GM12878 (cell line): ENCODE measurements around the gene COL6A3. TPM values are rescaled to one million over a fixed set of nuclear protein-coding genes. Genes with fewer than 3 reads are reported as not detected.

Experiments used
- ATAC-seq: fragments of 200-7000 bp; cut with Tn5 transposase; 3 replicates; pipeline ENCODE4 v1.9.1; 2020; ENCODE audit warnings: mild to moderate bottlenecking, moderate library complexity
- BruUV-seq: library from RNA; stranded (reverse); fragments of 400-500 nt; replicated peaks from 2 replicates; lab custom pipeline; 2021; lab: Mats Ljungman, UMichigan
- CTCF ChIA-PET: fragments of 300-600 bp; sonication (Branson Sonifier 250); formaldehyde crosslinking; extraction: SDS; loops from one replicate; lab custom pipeline; 2021; ENCODE audit warnings: inconsistent platforms; lab: Yijun Ruan, JAX
- POLR2A ChIA-PET: fragments of 350-600 bp; formaldehyde crosslinking; extraction: SDS; loops from one replicate; lab custom pipeline; 2021; ENCODE audit warnings: inconsistent platforms; lab: Charles Lee
- RAD21 ChIA-PET: fragments of 300-600 bp; sonication (Branson Sonifier 250); formaldehyde crosslinking; loops from one replicate; lab custom pipeline; 2023; ENCODE audit warnings: antibody characterized with exemption; ENCODE audit not compliant: unreplicated experiment; lab: Charles Lee
- SMC1A ChIA-PET: fragments of 300-600 bp; sonication (Branson Sonifier 250); formaldehyde crosslinking; loops from one replicate; lab custom pipeline; 2023; ENCODE audit not compliant: unreplicated experiment, uncharacterized antibody; lab: Charles Lee
- DNase-seq: peaks from one replicate; pipeline ENCODE4 v3.0.0-alpha.2; 2011; ENCODE audit warnings: low read depth, low spot score
- FAIRE-seq: peaks from 3 replicates; lab custom pipeline; 2011; peaks lifted over from hg19 to GRCh38; lab: Jason Lieb, UNC
- H2AFZ ChIP-seq: 2 replicates; pipeline ENCODE4 v1.6.0; 2011; ENCODE audit warnings: low read depth, low read length, control low read depth; ENCODE audit not compliant: control insufficient read depth
- H3K27ac ChIP-seq: 2 replicates; pipeline ENCODE4 v1.5.1; 2011; ENCODE audit warnings: control low read depth; ENCODE audit not compliant: control insufficient read depth, insufficient read depth
- H3K27me3 ChIP-seq, 2 experiments: replicated peaks in 1 of 2; 2 replicates each; pipeline versions ENCODE4 v1.6.0 to v1.6.1; 2011; ENCODE audit warnings: low read length in 1 of 2; ENCODE audit not compliant: control insufficient read depth in 2 of 2, insufficient read depth in 2 of 2
- H3K36me3 ChIP-seq, 2 experiments: 2 replicates each; pipeline ENCODE4 v1.5.1; 2011; ENCODE audit warnings: low read length in 1 of 2; ENCODE audit not compliant: control insufficient read depth in 2 of 2, insufficient read depth in 2 of 2
- H3K4me1 ChIP-seq: 2 replicates; pipeline ENCODE4 v1.6.1; 2011; ENCODE audit warnings: mild to moderate bottlenecking, low read length, moderate library complexity, mixed read lengths; ENCODE audit not compliant: control insufficient read depth, insufficient read depth
- H3K4me2 ChIP-seq: 2 replicates; pipeline ENCODE4 v1.6.0; 2011; ENCODE audit warnings: control low read depth; ENCODE audit not compliant: control insufficient read depth, insufficient read depth
- H3K4me3 ChIP-seq: fragments of 200-600 bp; sonication (generic); 2 replicates; pipeline ENCODE4 v1.5.1; 2016
- H3K79me2 ChIP-seq: 2 replicates; pipeline ENCODE4 v1.6.0; 2011; ENCODE audit warnings: low read length; ENCODE audit not compliant: control insufficient read depth, insufficient read depth
- H3K9ac ChIP-seq: 2 replicates; pipeline ENCODE4 v1.8.0; 2011; ENCODE audit warnings: low read length, control low read depth, mixed read lengths; ENCODE audit not compliant: control insufficient read depth, insufficient read depth
- H3K9me3 ChIP-seq: replicated peaks from 3 replicates; pipeline ENCODE4 v1.5.1; 2011; ENCODE audit warnings: mild to moderate bottlenecking, low read length; ENCODE audit not compliant: control insufficient read depth, insufficient read depth
- H4K20me1 ChIP-seq: 2 replicates; pipeline ENCODE4 v1.6.0; 2011; ENCODE audit not compliant: control insufficient read depth, insufficient read depth
- HCFC1 ChIP-seq: fragments of 150-350 bp; IDR thresholded peaks from 2 replicates; pipeline ENCODE4 v1.6.1; 2014; ENCODE audit warnings: low read length
- IKZF1 ChIP-seq: fragments of 450-650 bp; conservative IDR thresholded peaks from 2 replicates; pipeline ENCODE4 v1.6.1; 2017; ENCODE audit warnings: antibody characterized with exemption, mild to moderate bottlenecking
- MYC ChIP-seq: IDR thresholded peaks from 2 replicates; pipeline ENCODE4 v1.6.1; 2011; ENCODE audit warnings: mild to moderate bottlenecking, low read length, moderate library complexity, inconsistent platforms; ENCODE audit not compliant: insufficient read depth, insufficient replicate concordance, insufficient read length, severe bottlenecking
- SREBF2 ChIP-seq: IDR thresholded peaks from 2 replicates; pipeline ENCODE4 v1.6.1; 2012; ENCODE audit warnings: mild to moderate bottlenecking, low read length
- ZBTB40 ChIP-seq: fragments of 450-650 bp; IDR thresholded peaks from 2 replicates; pipeline ENCODE4 v1.6.1; 2016; ENCODE audit warnings: mild to moderate bottlenecking, moderate library complexity, borderline replicate concordance
- WGBS: methylation state at CpG from one replicate; pipeline ENCODE4 v1.1.6; 2016; ENCODE audit warnings: low lambda C conversion rate; ENCODE audit not compliant: insufficient replicate concordance, insufficient coverage; ENCODE audit errors: missing lambda C conversion rate; 5-methylcytosine and 5-hydroxymethylcytosine counted together
- in situ Hi-C: fragments of 300-500 bp; cut with MboI; formaldehyde crosslinking; loops from 9 replicates; pipeline ENCODE4 v1.14.3; 2018; ENCODE audit warnings: mixed read lengths
- intact Hi-C: fragments of 100-400 bp; cut with micrococcal nuclease; formaldehyde crosslinking; loops from one replicate; pipeline ENCODE4 v1.14.2; 2022; ENCODE audit not compliant: unreplicated experiment
- polyA plus RNA-seq, 11 experiments: library from polyadenylated mRNA; depleted of rRNA in 4 of 11; unstranded in 6 of 11; stranded (reverse) in 5 of 11; fragments of >200 nt; fragmentation: Nextera tagmentation in 4 of 11; fragmentation: Illumina TruSeq in 1 of 11; extraction: Ambion mirVana in 4 of 11; extraction: Trizol in 1 of 11; gene quantifications; 1 replicate in 1 of 11; 2 replicates in 10 of 11; pipeline versions ENCODE4 v1.2.1 to v1.2.3, GENCODE V29; 2011 to 2016; ENCODE audit warnings: inconsistent platforms in 2 of 11, missing spikeins in 2 of 11, low read depth in 1 of 11
- total RNA-seq, 4 experiments: library from RNA; depleted of rRNA in 3 of 4; stranded (reverse); fragments of >200 nt in 3 of 4; fragmentation: Illumina TruSeq in 1 of 4; extraction: Trizol in 1 of 4; gene quantifications; 2 replicates each; pipeline versions ENCODE4 v1.2.1 to v1.2.3, GENCODE V29; 2013 to 2021
- TF ChIP-seq, protein P1 (sequence below): fragments of 450-650 bp; IDR thresholded peaks from 2 replicates; pipeline ENCODE4 v1.6.1; 2014; ENCODE audit warnings: mild to moderate bottlenecking

Gene COL6A3
- total and polyA plus RNA-seq, 10 of the 15 experiments (the other 5 are each of a cell fraction or from before 2014, with no cell fraction given), result 0.01 to 0.51 (median 0.09) TPM; not detected in 4

GRCh38 chr2:237345891-237346640 is 67.9 kb downstream of the COL6A3 start:
- Histone ChIP-seq H3K27ac (no peak overlapping the region), H3K9ac (no peak overlapping the region), H3K4me3 (no peak overlapping the region), H3K9me3 (no peaks in the 10 kb centered on the region), H3K27me3 (peaks cover 0 to under 1% of the 10 kb centered on the region in 2 experiments; a peak in 3 of 4 replicates), H3K36me3 (no peaks in the 10 kb centered on the region), H3K4me1 (no peaks in the 10 kb centered on the region), H4K20me1 (no peaks in the 10 kb centered on the region), H2AFZ (no peak overlapping the region), H3K79me2 (no peaks in the 10 kb centered on the region), H3K4me2 (no peak overlapping the region)
- TF ChIP-seq SREBF2 (no peak), MYC (no peak), HCFC1 (no peak), ZBTB40 (no peak), IKZF1 (no peak)
- TF ChIP-seq, protein P1, sequence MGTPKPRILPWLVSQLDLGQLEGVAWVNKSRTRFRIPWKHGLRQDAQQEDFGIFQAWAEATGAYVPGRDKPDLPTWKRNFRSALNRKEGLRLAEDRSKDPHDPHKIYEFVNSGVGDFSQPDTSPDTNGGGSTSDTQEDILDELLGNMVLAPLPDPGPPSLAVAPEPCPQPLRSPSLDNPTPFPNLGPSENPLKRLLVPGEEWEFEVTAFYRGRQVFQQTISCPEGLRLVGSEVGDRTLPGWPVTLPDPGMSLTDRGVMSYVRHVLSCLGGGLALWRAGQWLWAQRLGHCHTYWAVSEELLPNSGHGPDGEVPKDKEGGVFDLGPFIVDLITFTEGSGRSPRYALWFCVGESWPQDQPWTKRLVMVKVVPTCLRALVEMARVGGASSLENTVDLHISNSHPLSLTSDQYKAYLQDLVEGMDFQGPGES, result no peak
- no peak for FAIRE-seq
- SMC1A ChIA-PET, result no interaction called here
- RAD21 ChIA-PET, result no interaction called here
- no peak for ATAC-seq
- intact Hi-C loops, result no loop called here
- BruUV-seq, result no TSS peak
- CTCF ChIA-PET, result no interaction called here
- POLR2A ChIA-PET, result no interaction called here
- no peak for DNase-seq
- in situ Hi-C loops, result no loop called here
- WGBS, result 11% methylated on average over 4 of the region's 4 CpGs
